WTC11 (cell line): ENCODE data around the gene RPRD1A. TPM values are rescaled to one million over a fixed set of nuclear protein-coding genes. Genes with fewer than 3 reads are reported as not detected.

ENCODE experiments used
- ATAC-seq: fragments of 200-7000 bp; cut with Tn5 transposase; 2 replicates; pipeline ENCODE4 v1.10.0; 2021; ENCODE audit warnings: mild to moderate bottlenecking, moderate library complexity
- CTCF ChIA-PET: fragments of 300-600 bp; sonication (Branson Sonifier 250); formaldehyde crosslinking; loops from one replicate; lab custom pipeline; 2021; ENCODE audit warnings: antibody characterized with exemption; lab: Charles Lee
- POLR2A ChIA-PET: fragments of 350-600 bp; sonication (Branson Sonifier 250); formaldehyde crosslinking; loops from one replicate; lab custom pipeline; 2021; ENCODE audit warnings: antibody characterized with exemption; lab: Charles Lee
- DNase-seq: peaks from one replicate; pipeline ENCODE4 v3.0.0; 2021; ENCODE audit warnings: low spot score
- H3K27ac Mint-ChIP-seq: 2 replicates; pipeline ENCODE4 v1.8.0; 2021; ENCODE audit warnings: mixed read lengths
- H3K27me3 Mint-ChIP-seq: 2 replicates; pipeline ENCODE4 v1.8.0; 2021; ENCODE audit warnings: low read depth, mild to moderate bottlenecking, moderate library complexity, mixed read lengths
- H3K36me3 Mint-ChIP-seq: 2 replicates; pipeline ENCODE4 v1.8.0; 2021; ENCODE audit warnings: mixed read lengths
- H3K4me1 Mint-ChIP-seq: 2 replicates; pipeline ENCODE4 v1.8.0; 2022; ENCODE audit warnings: mixed read lengths
- H3K4me3 Mint-ChIP-seq: 2 replicates; pipeline ENCODE4 v1.8.0; 2021; ENCODE audit warnings: mild to moderate bottlenecking, moderate library complexity, mixed read lengths
- H3K9me3 Mint-ChIP-seq: 2 replicates; pipeline ENCODE4 v1.8.0; 2021; ENCODE audit warnings: mixed read lengths
- CBFB ChIP-seq: sonication (generic); formaldehyde crosslinking; IDR thresholded peaks from 2 replicates; pipeline ENCODE4 v1.8.1; 2022; ENCODE audit warnings: mild to moderate bottlenecking, low read depth, missing genetic modification reagents
- E2F5 ChIP-seq: sonication (generic); formaldehyde crosslinking; IDR thresholded peaks from 2 replicates; pipeline ENCODE4 v1.8.1; 2022; ENCODE audit warnings: mild to moderate bottlenecking, moderate library complexity, missing genetic modification reagents
- ESRRA ChIP-seq: sonication (generic); formaldehyde crosslinking; IDR thresholded peaks from 2 replicates; pipeline ENCODE4 v1.8.1; 2022; ENCODE audit warnings: mild to moderate bottlenecking, missing genetic modification reagents, borderline replicate concordance
- FOXK1 ChIP-seq: sonication (generic); formaldehyde crosslinking; IDR thresholded peaks from 2 replicates; pipeline ENCODE4 v1.8.0; 2022; ENCODE audit warnings: mild to moderate bottlenecking, moderate library complexity, missing genetic modification reagents
- KAT7 ChIP-seq: sonication (generic); formaldehyde crosslinking; IDR thresholded peaks from 2 replicates; pipeline ENCODE4 v1.8.1; 2023; ENCODE audit warnings: missing genetic modification reagents, mild to moderate bottlenecking, borderline replicate concordance
- MAX ChIP-seq: sonication (generic); formaldehyde crosslinking; IDR thresholded peaks from 2 replicates; pipeline ENCODE4 v1.8.0; 2022; ENCODE audit warnings: mild to moderate bottlenecking, missing genetic modification reagents
- NR3C1 ChIP-seq: sonication (generic); formaldehyde crosslinking; conservative IDR thresholded peaks from 2 replicates; pipeline ENCODE4 v1.8.1; 2023; ENCODE audit warnings: low read depth, mild to moderate bottlenecking, missing genetic modification reagents
- SMAD3 ChIP-seq: sonication (generic); formaldehyde crosslinking; IDR thresholded peaks from 2 replicates; pipeline ENCODE4 v1.8.0; 2022; ENCODE audit warnings: missing genetic modification reagents, mild to moderate bottlenecking, borderline replicate concordance
- STAT6 ChIP-seq: sonication (generic); formaldehyde crosslinking; conservative IDR thresholded peaks from 2 replicates; pipeline ENCODE4 v1.8.1; 2023; ENCODE audit warnings: mild to moderate bottlenecking, low read depth, missing genetic modification reagents, moderate library complexity
- ZMAT4 ChIP-seq: fragments of 250-450 bp; sonication (Bioruptor Pico); IDR thresholded peaks from 2 replicates; pipeline ENCODE4 v1.9.0; 2021; ENCODE audit warnings: mild to moderate bottlenecking
- ZNF121 ChIP-seq: sonication (generic); formaldehyde crosslinking; IDR thresholded peaks from 2 replicates; pipeline ENCODE4 v1.8.0; 2023; ENCODE audit warnings: missing genetic modification reagents
- ZNF317 ChIP-seq: sonication (generic); formaldehyde crosslinking; IDR thresholded peaks from 2 replicates; pipeline ENCODE4 v1.8.1; 2023; ENCODE audit warnings: low read depth, mild to moderate bottlenecking, moderate library complexity, missing genetic modification reagents, borderline replicate concordance
- ZNF512 ChIP-seq: sonication (generic); formaldehyde crosslinking; IDR thresholded peaks from 2 replicates; pipeline ENCODE4 v1.8.1; 2022; ENCODE audit warnings: missing genetic modification reagents, borderline replicate concordance
- total RNA-seq: library from RNA; stranded (reverse); gene quantifications from 3 replicates; pipeline ENCODE4 v1.2.3, GENCODE V29; 2021
- TF ChIP-seq, protein P1 (sequence below): sonication (generic); formaldehyde crosslinking; IDR thresholded peaks from 2 replicates; pipeline ENCODE4 v1.8.1; 2023; ENCODE audit warnings: mild to moderate bottlenecking, missing genetic modification reagents, moderate library complexity
- TF ChIP-seq, protein P2 (sequence below): sonication (generic); formaldehyde crosslinking; IDR thresholded peaks from 2 replicates; pipeline ENCODE4 v1.8.1; 2022; ENCODE audit warnings: low read depth, missing genetic modification reagents, borderline replicate concordance
- TF ChIP-seq, protein P3 (sequence below): fragments of 250-450 bp; sonication (Bioruptor Pico); IDR thresholded peaks from 2 replicates; pipeline ENCODE4 v1.8.0; 2021; ENCODE audit warnings: mild to moderate bottlenecking
- TF ChIP-seq, protein P4 (sequence below): sonication (generic); formaldehyde crosslinking; IDR thresholded peaks from 2 replicates; pipeline ENCODE4 v1.8.0; 2022; ENCODE audit warnings: mild to moderate bottlenecking, missing genetic modification reagents

RPRD1A gene
- total RNA-seq, 1 experiment from 2014 or later: 115 TPM

DNA sequence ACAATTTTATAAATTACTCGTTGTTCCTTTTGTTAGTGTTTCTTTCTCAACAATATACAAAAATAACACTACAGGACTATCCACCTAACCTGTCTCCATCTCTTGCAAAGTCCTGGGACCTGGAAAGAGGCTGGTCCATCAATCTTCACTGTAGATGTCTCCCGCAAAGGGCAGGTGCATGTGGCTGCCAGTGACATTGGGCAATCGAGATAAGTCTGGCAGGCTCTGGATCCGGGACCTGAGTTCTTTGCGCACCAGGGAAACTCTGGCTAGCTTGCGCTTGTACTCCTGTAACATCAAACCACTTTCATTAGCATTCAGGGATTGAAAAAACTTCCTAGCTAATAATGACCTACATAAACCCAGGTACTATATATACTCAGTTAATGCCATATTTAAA, 74.3 kb downstream of the RPRD1A start:
- ATAC-seq (no peak), DNase-seq (no peak)
- POLR2A ChIA-PET: no interaction called here
- no peaks in the 10 kb centered on the region for H3K4me1 Mint-ChIP-seq
- H3K27me3 Mint-ChIP-seq: no peaks in the 10 kb centered on the region
- H3K9me3 Mint-ChIP-seq: no peaks in the 10 kb centered on the region
- TF ChIP-seq KAT7 (CRISPR knock-in tag): no peak
- TF ChIP-seq E2F5 (CRISPR knock-in tag): no peak
- TF ChIP-seq, protein P1, sequence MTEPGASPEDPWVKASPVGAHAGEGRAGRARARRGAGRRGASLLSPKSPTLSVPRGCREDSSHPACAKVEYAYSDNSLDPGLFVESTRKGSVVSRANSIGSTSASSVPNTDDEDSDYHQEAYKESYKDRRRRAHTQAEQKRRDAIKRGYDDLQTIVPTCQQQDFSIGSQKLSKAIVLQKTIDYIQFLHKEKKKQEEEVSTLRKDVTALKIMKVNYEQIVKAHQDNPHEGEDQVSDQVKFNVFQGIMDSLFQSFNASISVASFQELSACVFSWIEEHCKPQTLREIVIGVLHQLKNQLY: no peak
- TF ChIP-seq, protein P2, sequence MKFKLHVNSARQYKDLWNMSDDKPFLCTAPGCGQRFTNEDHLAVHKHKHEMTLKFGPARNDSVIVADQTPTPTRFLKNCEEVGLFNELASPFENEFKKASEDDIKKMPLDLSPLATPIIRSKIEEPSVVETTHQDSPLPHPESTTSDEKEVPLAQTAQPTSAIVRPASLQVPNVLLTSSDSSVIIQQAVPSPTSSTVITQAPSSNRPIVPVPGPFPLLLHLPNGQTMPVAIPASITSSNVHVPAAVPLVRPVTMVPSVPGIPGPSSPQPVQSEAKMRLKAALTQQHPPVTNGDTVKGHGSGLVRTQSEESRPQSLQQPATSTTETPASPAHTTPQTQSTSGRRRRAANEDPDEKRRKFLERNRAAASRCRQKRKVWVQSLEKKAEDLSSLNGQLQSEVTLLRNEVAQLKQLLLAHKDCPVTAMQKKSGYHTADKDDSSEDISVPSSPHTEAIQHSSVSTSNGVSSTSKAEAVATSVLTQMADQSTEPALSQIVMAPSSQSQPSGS: no peak
- TF ChIP-seq MAX: no peak
- no peak for TF ChIP-seq STAT6 (CRISPR knock-in tag)
- TF ChIP-seq FOXK1 (CRISPR knock-in tag): no peak
- no peak overlapping the region for H3K4me3 Mint-ChIP-seq
- H3K36me3 Mint-ChIP-seq: peaks cover 23% of the 10 kb centered on the region
- H3K27ac Mint-ChIP-seq: no peak overlapping the region
- CTCF ChIA-PET: interaction anchor here (0.6 kb wide), 1 partner anchor 1160 kb away, joined by 4 read pairs; no protein-coding TSS in a partner anchor

DNA sequence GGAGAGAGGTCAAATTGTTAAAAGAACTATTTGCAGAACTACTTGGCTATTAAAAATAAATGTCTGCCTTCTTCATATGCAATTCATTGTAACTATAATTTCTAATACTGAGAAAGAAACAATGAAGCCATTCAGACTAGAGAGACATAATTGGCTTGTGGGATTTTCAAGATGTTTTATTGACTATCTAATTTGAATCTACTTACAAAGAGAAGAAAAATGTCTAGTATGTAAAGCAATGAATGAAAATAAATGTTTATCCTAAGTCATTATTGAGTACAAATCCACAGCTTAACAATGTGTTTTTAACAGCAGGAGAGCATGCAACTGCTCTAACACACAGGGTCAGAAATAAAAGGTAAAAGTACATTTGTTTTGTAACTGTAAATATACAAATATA, 75.7 kb downstream of the RPRD1A start:
- Mint-ChIP-seq H3K4me3 (no peak overlapping the region), H3K27me3 (no peaks in the 10 kb centered on the region), H3K9me3 (no peaks in the 10 kb centered on the region), H3K27ac (no peak overlapping the region), H3K36me3 (peaks cover 23% of the 10 kb centered on the region), H3K4me1 (no peaks in the 10 kb centered on the region)
- ATAC-seq: no peak
- CTCF ChIA-PET: no interaction called here
- DNase-seq: no peak
- POLR2A ChIA-PET: no interaction called here
- TF ChIP-seq SMAD3 (CRISPR knock-in tag) (no peak), ZNF121 (CRISPR knock-in tag) (no peak), ZNF317 (no peak), E2F5 (CRISPR knock-in tag) (no peak), FOXK1 (CRISPR knock-in tag) (no peak), ZMAT4 (CRISPR knock-in tag) (no peak), CBFB (no peak), ESRRA (no peak), STAT6 (CRISPR knock-in tag) (no peak), ZNF512 (CRISPR knock-in tag) (no peak), NR3C1 (no peak)
- TF ChIP-seq, protein P3, sequence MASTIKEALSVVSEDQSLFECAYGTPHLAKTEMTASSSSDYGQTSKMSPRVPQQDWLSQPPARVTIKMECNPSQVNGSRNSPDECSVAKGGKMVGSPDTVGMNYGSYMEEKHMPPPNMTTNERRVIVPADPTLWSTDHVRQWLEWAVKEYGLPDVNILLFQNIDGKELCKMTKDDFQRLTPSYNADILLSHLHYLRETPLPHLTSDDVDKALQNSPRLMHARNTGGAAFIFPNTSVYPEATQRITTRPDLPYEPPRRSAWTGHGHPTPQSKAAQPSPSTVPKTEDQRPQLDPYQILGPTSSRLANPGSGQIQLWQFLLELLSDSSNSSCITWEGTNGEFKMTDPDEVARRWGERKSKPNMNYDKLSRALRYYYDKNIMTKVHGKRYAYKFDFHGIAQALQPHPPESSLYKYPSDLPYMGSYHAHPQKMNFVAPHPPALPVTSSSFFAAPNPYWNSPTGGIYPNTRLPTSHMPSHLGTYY: no peak
- TF ChIP-seq, protein P4, sequence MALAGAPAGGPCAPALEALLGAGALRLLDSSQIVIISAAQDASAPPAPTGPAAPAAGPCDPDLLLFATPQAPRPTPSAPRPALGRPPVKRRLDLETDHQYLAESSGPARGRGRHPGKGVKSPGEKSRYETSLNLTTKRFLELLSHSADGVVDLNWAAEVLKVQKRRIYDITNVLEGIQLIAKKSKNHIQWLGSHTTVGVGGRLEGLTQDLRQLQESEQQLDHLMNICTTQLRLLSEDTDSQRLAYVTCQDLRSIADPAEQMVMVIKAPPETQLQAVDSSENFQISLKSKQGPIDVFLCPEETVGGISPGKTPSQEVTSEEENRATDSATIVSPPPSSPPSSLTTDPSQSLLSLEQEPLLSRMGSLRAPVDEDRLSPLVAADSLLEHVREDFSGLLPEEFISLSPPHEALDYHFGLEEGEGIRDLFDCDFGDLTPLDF (CRISPR knock-in tag): no peak
